Measurements from ENCODE around the gene ZNF319.

ZNF319 gene

GRCh38 chr16:57956270-57956808 lies 44.1 kb downstream of the ZNF319 start:
- DNase-seq (ENCODE audit: low read depth in 2 of 2): no peak

DNA sequence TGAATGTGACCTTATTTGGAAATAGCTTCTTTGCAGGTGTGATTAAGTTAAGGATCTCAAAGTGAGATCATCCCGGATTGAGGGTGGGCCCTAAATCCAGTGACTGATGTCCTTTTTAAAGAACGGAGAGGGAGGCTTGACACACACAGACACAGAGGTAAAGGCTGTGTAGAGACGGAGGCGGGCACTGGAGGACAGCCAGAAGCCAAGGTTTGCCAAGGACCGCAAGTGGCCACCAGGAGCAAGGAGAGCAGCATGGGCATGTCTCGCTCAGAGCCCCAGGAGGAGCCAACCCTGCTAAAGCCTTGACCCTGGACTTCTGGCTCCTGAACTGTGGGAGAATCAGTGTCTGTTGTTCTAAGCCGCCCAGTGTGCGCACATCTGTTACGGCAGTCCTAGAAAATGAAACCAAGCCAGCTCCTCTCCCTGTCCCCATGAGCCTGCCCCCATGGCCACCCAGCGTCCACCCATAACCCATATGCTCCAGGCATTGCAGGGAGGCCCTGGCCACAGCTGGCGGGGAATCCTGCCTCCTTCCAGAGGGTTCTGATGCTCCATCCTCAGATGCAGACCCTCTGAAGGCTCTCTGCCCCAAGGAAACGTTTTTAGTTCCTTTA lies 44.8 kb downstream of the ZNF319 start:
- DNase-seq (ENCODE audit: low read depth in 2 of 2): no peak

GRCh38 chr16:57953857-57954256 lies 46.6 kb downstream of the ZNF319 start:
- no peak for DNase-seq (ENCODE audit: low read depth in 2 of 2)

- no peak for DNase-seq (ENCODE audit: low read depth in 2 of 2)
Measured at GRCh38 chr16:57952909-57953308, 47.6 kb downstream of the ZNF319 start.

DNA sequence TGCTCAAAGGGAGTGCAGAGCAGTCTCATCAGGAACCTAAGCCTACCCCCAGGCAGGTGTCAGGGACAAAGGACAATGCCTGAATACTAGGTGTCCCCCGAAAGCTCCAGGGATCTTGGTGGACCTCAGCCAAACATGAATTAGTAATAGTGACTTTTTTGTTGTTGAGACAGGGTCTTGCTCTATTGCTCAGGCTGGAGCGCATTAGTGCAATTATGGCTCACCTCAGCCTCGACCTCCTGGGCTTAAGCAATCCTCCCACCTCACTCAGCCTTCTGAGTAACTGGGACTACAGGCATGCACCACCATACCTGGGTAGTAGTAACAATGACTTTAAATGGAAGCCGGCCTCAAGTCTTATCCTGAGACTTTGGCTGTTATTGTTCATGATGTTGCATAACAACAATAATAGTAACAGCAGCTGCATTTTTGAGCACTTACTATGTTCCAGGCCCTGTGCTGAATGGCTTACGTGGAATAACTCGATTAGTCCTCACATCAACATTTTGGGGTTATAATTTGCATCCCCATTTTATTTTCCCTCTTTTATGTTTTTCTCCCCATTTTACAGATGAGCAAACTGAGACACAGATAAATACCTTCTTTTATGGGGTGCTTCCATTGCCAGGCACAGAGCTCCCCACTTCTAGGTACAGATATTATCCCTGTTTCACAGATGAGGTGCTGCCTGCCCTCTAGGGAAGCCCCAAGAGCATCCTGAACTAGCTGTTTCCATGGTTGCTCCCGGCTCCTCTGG lies 49.1 kb downstream of the ZNF319 start:
- DNase-seq (ENCODE audit: low read depth in 2 of 2): no peak

- DNase-seq (ENCODE audit: low read depth in 2 of 2): no peak
Measured at GRCh38 chr16:57950382-57950781, 50.1 kb downstream of the ZNF319 start.

- no peak for DNase-seq (ENCODE audit: low read depth in 2 of 2)
Measured at GRCh38 chr16:57949595-57950238, 50.8 kb downstream of the ZNF319 start.

- DNase-seq (ENCODE audit: low read depth in 2 of 2): no peak
Measured at GRCh38 chr16:57949013-57949412, 51.5 kb downstream of the ZNF319 start.

GRCh38 chr16:57948027-57948426 lies 52.4 kb downstream of the ZNF319 start:
- no peak for DNase-seq (ENCODE audit: low read depth in 2 of 2)

- no peak for DNase-seq (ENCODE audit: low read depth in 2 of 2)
Measured at GRCh38 chr16:57947261-57947660, 53.2 kb downstream of the ZNF319 start.

DNA sequence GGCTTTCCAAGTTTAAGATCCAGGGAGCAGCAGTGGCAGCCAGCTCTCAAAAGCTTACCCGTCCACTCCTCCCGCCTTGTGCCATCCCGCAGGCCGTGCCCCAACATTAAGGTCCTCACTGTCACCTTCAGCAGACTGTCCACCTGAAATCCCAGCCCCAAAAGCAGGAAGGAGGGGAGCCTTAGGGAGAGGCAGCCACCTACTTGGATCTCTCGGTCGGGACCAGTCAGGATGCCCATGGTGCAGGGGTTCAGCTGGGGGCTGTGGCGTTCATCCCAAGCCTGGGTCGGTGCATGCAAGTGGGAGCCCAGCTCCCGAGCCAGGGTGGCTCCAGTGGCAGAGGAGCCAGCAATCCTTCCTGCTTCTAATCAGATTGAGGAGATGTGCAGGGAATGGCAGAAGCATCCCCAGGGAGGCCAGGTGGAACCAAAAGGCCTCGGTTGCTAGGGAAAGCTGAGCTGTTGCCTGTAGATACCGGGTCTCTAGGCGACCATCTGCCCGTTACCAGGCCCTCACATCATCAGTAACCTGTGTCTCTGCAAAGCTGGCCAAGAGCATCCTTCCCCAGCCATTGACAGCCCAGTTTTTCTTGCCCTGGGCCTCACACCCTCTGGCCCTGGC lies 54.2 kb downstream of the ZNF319 start:
- no peak for DNase-seq (ENCODE audit: low read depth in 2 of 2)

GRCh38 chr16:57945740-57946138 lies 54.7 kb downstream of the ZNF319 start:
- no peak for DNase-seq (ENCODE audit: low read depth in 2 of 2)

- DNase-seq (ENCODE audit: low read depth in 2 of 2): no peak
Measured at GRCh38 chr16:57944970-57945739, 55.3 kb downstream of the ZNF319 start.

Data from activated CD8-positive, alpha-beta memory T cell treated with anti-CD3 and anti-CD28 coated beads for 4 hours (primary cell).